ENCODE measurements around the gene LMAN2L. TPM values are rescaled to one million over a fixed set of nuclear protein-coding genes. Genes with fewer than 3 reads are reported as not detected.
"Not testable (repeated sequence)": the region's sequence is repeated elsewhere in the genome, so short reads cannot be mapped to it uniquely, and the experiment has no call there.

The LMAN2L gene
- total and polyA plus RNA-seq, 8 donors: 5.4 to 15.8 (median 6.8) TPM

- H3K27me3 ChIP-seq: no peaks in the 10 kb centered on the region
- intact Hi-C loops (cut with DNase I): no loop called here
- FAIRE-seq (no peak), ATAC-seq (no peak), DNase-seq (no peak)
- TF ChIP-seq CTCF (IDR thresholded peaks at IDR 0.05): no peak
- H3K4me3 ChIP-seq: no peak overlapping the region
- peaks cover 0 to 14% (median 4%) of the 10 kb centered on the region in 3 donors for H3K4me1 ChIP-seq
- no peaks in the 10 kb centered on the region for H3K36me3 ChIP-seq
- WGBS, 2 donors: 89 to 92% methylated on average over 11 of the region's 11 CpGs
- no peaks in the 10 kb centered on the region for H3K9me3 ChIP-seq
- no peak overlapping the region for H3K27ac ChIP-seq
Measured at GRCh38 chr2:96668771-96669170, 71.1 kb downstream of the LMAN2L start.

- Histone ChIP-seq H3K27ac (peak overlapping the region in 3 of 4 donors; percentile 46 to 74 (median 59)), H3K4me1 (peaks cover 0 to 21% (median 13%) of the 10 kb centered on the region in 3 donors)
- H3K4me3 ChIP-seq; DNase-seq; H3K27me3 ChIP-seq; H3K9me3 ChIP-seq; H3K36me3 ChIP-seq; intact Hi-C loops (cut with DNase I); ATAC-seq; FAIRE-seq: not testable (repeated sequence)
- WGBS, 2 donors: 94 to 96% methylated on average over 3 of the region's 3 CpGs
Measured at GRCh38 chr2:96665717-96666116, 74.1 kb downstream of the LMAN2L start.

GRCh38 chr2:96665083-96665569 is 74.7 kb downstream of the LMAN2L start:
- H3K36me3 ChIP-seq: no peaks in the 10 kb centered on the region
- peak in 2 of 6 donors; percentile 37 to 55 for DNase-seq
- ATAC-seq: peak; percentile 49 to 73 (median 54)
- intact Hi-C loops (cut with DNase I): no loop called here
- H3K4me1 ChIP-seq: peaks cover 0 to 21% (median 13%) of the 10 kb centered on the region in 3 donors
- no peaks in the 10 kb centered on the region for H3K27me3 ChIP-seq
- no peaks in the 10 kb centered on the region for H3K9me3 ChIP-seq
- peak overlapping the region; percentile 7 to 74 (median 52) for H3K27ac ChIP-seq
- WGBS, 2 donors: 58 to 71% methylated on average over 3 of the region's 3 CpGs
- TF ChIP-seq CTCF (IDR thresholded peaks at IDR 0.05): no peak
- FAIRE-seq: no peak
- H3K4me3 ChIP-seq: no peak overlapping the region

- TF ChIP-seq CTCF (IDR thresholded peaks at IDR 0.05): no peak
- Histone ChIP-seq H3K27me3 (no peaks in the 10 kb centered on the region), H3K27ac (peak overlapping the region in 3 of 4 donors; percentile 7 to 74 (median 59)), H3K36me3 (no peaks in the 10 kb centered on the region), H3K4me3 (no peak overlapping the region), H3K4me1 (peaks cover 0 to 21% (median 13%) of the 10 kb centered on the region in 3 donors), H3K9me3 (no peaks in the 10 kb centered on the region)
- DNase-seq (no peak), ATAC-seq (no peak), FAIRE-seq (no peak)
- 92 to 94% methylated on average over 3 of the region's 3 CpGs for WGBS, 2 donors
- intact Hi-C loops (cut with DNase I): no loop called here
Measured at GRCh38 chr2:96664366-96664925, 75.4 kb downstream of the LMAN2L start.

- no peak for FAIRE-seq
- 29 to 30% methylated on average over 7 of the region's 7 CpGs for WGBS, 2 donors
Measured at GRCh38 chr2:96663829-96664228, 76.0 kb downstream of the LMAN2L start.

More at GRCh38 chr2:96663829-96664228, 76.0 kb downstream of the LMAN2L start:
- TF ChIP-seq CTCF (IDR thresholded peaks at IDR 0.05): no peak
- peak overlapping the region in 2 of 4 donors; percentile 10 to 18 for H3K4me3 ChIP-seq
- ATAC-seq (peak; percentile 63 to 74 (median 74)), DNase-seq (peak in 3 of 6 donors; percentile 32 to 54 (median 39))
- H3K27me3 ChIP-seq: no peaks in the 10 kb centered on the region
- H3K4me1 ChIP-seq: peaks cover 0 to 21% (median 13%) of the 10 kb centered on the region in 3 donors
- H3K27ac ChIP-seq: peak overlapping the region; percentile 40 to 74 (median 58)
- H3K36me3 ChIP-seq: no peaks in the 10 kb centered on the region
- intact Hi-C loops (cut with DNase I): no loop called here
- H3K9me3 ChIP-seq: no peaks in the 10 kb centered on the region

All from pancreas (tissue), 10 donors.